C4-2B (cell line): ENCODE data around the gene NSMCE1.
A peak's percentile ranks its signal among the peaks of the same experiment; 100 is the strongest.

Experiments used
- H3K27ac ChIP-seq: fragments of 450-650 bp; 2 replicates; pipeline ENCODE4 v1.5.1; 2017
- ZFX ChIP-seq: fragments of 450-650 bp; IDR thresholded peaks from 2 replicates; pipeline ENCODE4 v1.6.1; 2017
- TF ChIP-seq, protein P1 (sequence below): fragments of 450-650 bp; conservative IDR thresholded peaks from 2 replicates; pipeline ENCODE4 v1.5.1; 2017; ENCODE audit warnings: mild to moderate bottlenecking

The NSMCE1 gene

DNA sequence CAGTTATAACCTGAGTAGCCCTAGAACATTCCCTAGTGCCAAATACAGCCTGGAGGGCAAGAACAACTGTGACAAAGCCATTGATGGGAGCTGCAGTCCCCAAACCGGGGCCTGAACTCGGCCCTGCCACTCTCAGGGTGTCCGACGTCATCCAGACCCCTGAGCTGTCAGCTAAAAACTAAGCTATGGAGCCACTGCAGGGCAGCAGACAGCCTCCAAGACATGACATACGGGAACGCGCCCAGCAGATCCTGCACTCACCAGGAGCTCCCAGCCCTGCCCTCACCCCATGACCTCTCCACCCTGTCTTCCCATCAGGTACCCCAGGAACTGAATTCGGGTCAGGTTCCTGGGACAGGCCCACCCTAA, 36.9 kb downstream of the NSMCE1 start:
- H3K27ac ChIP-seq: peak overlapping the region; percentile 83
- TF ChIP-seq ZFX: no peak
- TF ChIP-seq, protein P1, sequence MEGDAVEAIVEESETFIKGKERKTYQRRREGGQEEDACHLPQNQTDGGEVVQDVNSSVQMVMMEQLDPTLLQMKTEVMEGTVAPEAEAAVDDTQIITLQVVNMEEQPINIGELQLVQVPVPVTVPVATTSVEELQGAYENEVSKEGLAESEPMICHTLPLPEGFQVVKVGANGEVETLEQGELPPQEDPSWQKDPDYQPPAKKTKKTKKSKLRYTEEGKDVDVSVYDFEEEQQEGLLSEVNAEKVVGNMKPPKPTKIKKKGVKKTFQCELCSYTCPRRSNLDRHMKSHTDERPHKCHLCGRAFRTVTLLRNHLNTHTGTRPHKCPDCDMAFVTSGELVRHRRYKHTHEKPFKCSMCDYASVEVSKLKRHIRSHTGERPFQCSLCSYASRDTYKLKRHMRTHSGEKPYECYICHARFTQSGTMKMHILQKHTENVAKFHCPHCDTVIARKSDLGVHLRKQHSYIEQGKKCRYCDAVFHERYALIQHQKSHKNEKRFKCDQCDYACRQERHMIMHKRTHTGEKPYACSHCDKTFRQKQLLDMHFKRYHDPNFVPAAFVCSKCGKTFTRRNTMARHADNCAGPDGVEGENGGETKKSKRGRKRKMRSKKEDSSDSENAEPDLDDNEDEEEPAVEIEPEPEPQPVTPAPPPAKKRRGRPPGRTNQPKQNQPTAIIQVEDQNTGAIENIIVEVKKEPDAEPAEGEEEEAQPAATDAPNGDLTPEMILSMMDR: no peak

DNA sequence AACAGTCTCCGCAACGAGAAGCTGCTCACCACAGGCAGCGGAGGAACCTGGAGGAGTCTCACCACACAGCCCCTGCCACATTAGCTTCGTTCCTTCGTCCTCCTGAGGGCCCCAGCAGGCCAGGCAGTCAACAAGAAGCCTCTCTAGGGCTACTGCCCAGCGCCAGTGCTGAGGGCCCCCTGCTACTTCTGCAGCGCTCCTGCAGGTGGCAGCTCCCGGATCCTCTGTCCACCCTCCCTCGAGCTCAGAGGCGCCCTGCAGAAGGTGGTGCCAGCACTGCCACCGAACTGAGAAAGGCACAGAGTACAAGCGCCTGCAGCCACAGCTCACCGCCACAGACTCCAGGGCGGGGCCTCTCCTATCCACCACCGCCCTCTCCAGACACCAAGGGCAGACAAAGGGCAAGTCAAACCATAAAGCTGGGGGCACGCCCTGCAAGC, 38.0 kb downstream of the NSMCE1 start:
- TF ChIP-seq, protein P1: no peak
- TF ChIP-seq ZFX: no peak
- no peak overlapping the region; the same call in 1 of the 2 replicates for H3K27ac ChIP-seq

DNA sequence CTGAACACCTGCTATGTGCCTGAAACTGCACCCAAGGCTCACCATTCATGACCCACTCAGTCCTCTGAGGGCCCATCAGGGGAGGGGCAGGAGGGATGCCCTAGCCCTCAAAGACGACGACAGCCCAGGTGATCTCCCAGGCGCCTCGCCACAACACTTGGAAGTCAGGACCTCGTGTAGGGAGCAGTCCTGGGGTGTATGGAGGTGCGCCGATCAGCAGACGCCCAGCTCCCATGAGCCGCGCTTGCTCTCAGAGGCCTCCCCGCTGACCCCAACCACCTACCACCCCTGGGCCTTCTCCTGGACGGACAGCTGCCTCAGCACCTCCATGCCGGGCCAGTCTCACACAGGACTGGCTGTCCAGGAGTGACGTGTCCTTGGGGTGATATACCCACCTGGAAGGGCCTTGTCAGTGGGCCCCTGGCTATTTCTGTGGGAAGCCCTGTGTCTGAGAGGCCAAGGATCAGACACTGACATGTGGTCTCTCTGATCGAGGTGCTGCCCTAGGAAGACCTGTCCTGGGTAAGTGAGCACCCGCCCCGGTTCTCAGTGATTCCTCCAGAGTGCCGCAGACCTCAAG, 38.6 kb downstream of the NSMCE1 start:
- H3K27ac ChIP-seq: no peak overlapping the region; the same call in 1 of the 2 replicates
- TF ChIP-seq ZFX: no peak
- TF ChIP-seq, protein P1: no peak

GRCh38 chr16:27228621-27229501, 39.7 kb downstream of the NSMCE1 start:
- no peak overlapping the region for H3K27ac ChIP-seq
- no peak for TF ChIP-seq ZFX
- TF ChIP-seq, protein P1: no peak

GRCh38 chr16:27228045-27228444, 40.5 kb downstream of the NSMCE1 start:
- TF ChIP-seq ZFX: no peak
- H3K27ac ChIP-seq: no peak overlapping the region

DNA sequence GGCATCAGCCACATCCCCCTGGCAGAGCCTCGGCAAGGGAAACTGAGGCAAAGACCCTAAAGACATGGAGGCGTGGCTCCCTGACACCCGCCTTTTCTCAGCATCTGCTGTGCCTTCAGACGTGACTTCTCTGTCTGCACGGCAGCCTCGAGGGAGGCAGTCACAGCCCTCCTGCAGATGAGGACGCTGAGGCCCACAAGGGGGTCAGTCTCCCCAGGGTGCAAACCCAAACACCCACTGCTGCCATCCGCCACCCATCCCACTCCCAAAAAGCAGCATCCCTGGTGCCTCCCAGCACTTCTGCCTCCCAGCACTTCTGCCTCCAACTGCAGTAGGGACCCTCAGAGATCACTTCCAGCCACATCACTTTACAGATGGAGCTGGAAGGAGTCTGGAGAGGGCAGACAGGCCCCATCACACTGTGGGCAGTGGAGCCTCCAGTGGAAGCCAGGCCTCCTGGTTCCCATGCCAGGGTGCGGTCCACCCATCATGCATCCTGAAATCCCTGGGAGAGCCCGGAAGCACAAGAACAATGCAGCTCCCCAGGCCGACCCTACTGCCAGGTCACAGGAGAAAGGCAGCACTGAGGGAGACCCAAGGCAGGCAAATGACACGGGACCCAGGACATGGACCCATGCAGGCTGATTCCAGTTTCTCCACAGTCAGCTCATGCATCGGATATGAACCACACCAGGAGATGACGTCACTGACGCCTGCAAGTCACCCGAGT, 41.4 kb downstream of the NSMCE1 start:
- TF ChIP-seq, protein P1: no peak
- TF ChIP-seq ZFX: no peak
- no peak overlapping the region for H3K27ac ChIP-seq

DNA sequence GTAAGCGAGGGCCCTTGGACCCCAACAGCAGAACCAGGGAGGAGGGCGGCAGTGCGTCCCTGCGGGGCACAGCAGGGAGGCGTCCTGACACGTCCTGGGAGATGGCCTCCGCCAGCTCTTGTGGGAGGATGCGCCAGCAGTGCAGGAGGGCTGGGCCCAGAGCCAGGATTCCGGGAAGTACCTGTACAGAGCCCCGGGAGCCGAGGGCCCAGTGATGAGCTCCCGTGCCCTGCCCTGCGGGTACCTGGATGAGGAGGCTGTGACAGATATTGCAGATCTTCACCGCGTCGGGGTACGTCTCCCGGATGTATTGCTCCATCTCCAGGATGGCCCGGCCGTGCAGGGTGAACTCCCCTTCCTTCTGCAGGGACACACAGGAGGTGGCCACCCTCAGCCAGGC, 42.1 kb downstream of the NSMCE1 start:
- TF ChIP-seq, protein P1: no peak
- TF ChIP-seq ZFX: no peak
- no peak overlapping the region; the same call in 1 of the 2 replicates for H3K27ac ChIP-seq
